ENCODE measurements around the gene CLIP2.

The CLIP2 gene

GRCh38 chr7:74272305-74273038 lies 16.7 kb upstream of the CLIP2 start:
- DNase-seq, result peak in 1 of 2 donors; percentile 27

- DNase-seq, result no peak
Measured at GRCh38 chr7:74275401-74275881, 13.8 kb upstream of the CLIP2 start.

DNA sequence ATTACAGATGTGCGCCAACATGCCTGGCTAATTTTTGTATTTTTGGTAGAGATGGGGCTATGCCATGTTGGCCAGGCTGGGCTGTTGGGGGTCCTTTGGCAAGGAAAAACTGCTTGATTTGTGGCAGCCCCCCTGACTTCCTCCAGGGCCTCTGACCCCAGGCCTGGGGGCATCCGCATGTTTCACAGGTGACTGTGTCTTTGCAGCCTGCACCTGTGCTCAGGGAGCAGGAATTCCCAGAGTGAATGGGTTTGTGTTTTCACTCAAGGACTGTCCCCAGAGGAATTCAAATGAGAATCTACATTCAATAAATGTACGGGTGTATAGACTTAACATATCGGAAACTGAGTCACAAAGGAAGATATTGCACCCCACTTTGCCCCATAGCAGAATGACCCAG lies 11.6 kb upstream of the CLIP2 start:
- no peak for DNase-seq

- no peak for DNase-seq
Measured at GRCh38 chr7:74280985-74281384, 8.2 kb upstream of the CLIP2 start.

- DNase-seq, result no peak
Measured at GRCh38 chr7:74282748-74283459, 6.3 kb upstream of the CLIP2 start.

- DNase-seq, result no peak
Measured at GRCh38 chr7:74283858-74284447, 5.3 kb upstream of the CLIP2 start.

DNA sequence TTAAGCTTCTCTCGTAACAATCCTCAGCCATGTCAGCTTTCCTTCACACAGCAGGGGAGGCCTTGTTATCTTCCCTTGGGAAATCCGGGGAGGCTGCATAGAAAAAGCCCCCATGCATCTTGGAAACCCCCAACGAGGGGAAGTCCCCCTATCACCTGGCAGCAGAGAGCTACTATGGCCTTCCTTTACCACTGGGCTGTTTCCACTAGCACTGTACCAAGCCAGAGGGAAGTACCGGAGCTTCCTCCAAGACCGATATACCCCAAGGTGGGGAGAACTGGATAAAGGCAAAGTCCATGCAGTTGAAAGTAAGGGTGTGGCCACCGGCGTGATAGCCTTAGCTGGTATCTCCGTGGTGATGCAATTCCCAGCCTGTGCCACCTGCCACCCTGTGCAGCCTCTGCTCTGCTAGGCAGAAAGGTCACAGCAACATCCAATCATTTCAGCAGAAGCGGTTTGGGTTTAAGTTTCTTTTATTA lies 4.4 kb upstream of the CLIP2 start:
- no peak for DNase-seq

GRCh38 chr7:74286131-74286530 lies 3.1 kb upstream of the CLIP2 start:
- DNase-seq, result no peak

DNA sequence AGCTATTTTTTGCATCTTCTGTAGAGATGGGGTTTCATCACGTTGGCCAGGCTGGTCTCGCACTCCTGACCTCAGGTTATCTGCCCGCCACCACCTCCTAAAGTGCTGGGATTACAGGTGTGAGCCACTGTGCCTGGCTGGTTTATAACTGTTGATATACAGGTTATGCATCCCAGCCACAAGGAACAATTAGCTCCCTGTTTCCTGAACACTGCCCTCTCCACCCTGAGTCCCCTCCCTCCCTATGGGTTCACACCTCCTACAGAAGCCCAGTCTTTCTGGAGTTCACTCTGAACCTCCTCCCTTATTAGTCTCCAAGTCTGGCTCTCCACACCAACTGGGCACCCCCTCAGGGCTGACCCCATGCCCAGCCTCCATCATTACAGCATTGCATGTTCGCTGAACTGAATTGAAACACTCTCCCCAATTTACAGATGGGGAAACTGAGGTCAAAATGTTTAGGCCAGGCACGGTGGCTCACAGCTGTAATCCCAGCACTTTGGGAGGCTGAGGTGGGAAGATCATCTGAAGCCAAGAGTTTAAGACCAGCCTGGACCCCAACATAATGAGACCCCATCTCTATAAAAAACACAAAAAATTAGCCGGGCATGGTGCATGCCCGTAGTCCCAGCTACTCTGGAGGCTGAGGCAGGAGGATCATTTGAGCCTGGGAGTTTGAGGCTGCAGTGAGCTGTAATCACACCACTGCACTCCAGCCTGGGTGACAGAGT lies 1.7 kb upstream of the CLIP2 start:
- no peak for DNase-seq

GRCh38 chr7:74288034-74288881 lies 949 bp upstream of the CLIP2 start:
- no peak for DNase-seq

DNA sequence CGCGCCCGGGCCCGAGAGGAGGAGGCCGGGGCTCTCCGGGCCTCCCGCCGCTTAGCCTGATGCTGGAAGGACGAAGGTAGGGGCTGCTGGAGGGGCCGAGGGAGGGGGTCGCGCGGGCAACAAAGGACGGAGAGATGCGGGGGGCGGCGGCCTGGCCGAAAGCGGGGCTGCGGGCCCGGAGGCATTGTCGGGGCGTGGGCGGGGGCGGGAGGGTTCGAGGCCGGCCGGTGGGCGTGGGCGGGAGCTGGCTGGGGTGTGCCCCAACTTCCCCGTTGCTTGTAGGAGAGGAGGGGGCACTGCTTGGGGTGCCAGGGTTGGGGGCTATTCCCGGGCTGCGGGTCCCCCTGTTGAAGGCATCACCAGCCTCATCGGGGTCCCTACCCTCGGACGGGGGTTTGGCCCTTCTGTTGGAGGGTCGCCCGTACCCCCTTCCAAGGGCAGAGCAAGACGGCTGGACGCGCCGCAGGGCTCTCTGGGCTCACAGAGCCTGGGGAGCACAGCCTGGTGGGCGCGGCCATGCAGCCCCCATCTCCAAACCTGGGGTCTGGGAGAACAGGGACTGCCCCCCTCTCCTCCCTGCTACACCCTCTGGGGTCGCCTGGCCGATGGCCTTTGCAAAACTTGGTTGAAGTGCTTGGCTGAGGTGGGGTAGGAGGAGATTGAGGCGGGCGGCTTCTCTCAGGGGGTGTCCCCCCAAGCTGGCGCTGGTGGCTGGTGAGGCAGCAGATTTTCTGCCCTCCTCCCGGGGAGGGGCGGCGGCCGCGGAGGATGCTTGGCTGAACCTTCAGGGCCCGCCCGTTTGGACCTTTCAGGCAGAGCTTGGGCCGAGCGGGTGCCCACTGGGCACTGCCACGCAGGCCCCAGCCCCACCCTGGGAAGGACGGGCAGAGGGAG lies 699 bp downstream of the CLIP2 start:
- peak; percentile 12 to 29 for DNase-seq

- DNase-seq, result no peak
Measured at GRCh38 chr7:74290553-74290950, 1.3 kb downstream of the CLIP2 start.

DNA sequence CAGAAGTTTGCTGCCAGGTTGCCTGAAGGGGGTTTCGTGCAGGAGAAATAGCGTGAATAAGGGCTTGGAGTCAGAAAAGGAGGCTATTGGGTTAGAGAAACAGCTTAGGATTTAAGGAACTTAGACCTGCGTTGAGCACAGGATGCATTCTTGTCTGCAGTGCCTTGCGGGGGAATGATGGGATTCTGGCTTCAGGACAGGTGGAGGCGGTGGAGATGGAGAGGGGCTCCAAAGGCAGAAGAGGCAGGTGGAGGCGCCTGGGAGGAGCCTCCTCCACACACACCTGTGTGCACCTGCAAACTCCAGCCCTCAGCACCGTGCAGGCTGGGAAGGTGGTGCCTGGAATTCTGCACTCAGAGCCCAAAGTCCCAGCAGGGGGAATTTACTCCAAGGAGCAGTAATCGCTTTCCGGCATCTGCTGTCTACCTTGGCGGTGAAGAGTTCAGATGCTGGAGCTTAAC lies 1.8 kb downstream of the CLIP2 start:
- no peak for DNase-seq

- no peak for DNase-seq
Measured at GRCh38 chr7:74291535-74291934, 2.3 kb downstream of the CLIP2 start.

GRCh38 chr7:74292757-74293576 lies 3.8 kb downstream of the CLIP2 start:
- DNase-seq, result no peak

- DNase-seq, result no peak
Measured at GRCh38 chr7:74293577-74293908, 4.3 kb downstream of the CLIP2 start.

DNA sequence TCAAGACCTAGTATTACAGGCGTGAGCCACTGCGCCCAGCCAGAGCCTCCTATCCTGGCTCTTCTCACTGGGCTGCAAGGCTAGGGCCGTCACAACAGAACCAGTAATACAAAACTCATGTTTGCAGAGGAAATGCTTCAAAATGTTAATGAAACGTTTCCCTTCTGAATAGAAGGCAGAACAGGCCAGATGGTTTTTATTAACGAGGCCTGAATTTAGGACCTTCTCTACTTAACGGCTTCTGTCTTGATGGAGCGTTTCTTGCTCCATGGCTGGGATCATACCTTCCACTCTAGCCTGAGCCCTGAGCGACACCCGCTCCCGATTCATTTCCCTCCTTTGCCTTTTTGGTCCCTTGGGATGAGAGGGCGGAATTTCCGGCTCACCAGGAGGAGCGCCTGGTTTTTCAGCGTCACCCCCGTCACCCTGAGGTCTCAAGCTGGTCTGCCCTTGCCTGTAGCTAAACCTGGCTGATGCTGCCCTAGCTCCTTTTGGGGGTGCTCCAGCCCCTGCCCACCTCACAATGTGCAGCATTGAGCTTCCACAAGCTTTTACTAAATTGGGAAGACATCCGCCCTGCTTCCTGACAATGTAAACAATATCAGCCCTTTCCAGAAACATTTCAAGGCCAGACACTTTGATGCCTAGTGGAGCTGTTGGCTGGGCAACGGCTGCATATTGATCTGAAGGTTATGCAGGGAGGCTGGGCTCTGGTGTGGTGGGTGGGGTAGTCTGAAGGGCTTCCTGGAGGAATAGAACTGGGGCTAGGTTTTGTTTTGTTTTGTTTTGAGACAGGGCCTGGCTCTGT lies 5.2 kb downstream of the CLIP2 start:
- DNase-seq, result no peak

DNA sequence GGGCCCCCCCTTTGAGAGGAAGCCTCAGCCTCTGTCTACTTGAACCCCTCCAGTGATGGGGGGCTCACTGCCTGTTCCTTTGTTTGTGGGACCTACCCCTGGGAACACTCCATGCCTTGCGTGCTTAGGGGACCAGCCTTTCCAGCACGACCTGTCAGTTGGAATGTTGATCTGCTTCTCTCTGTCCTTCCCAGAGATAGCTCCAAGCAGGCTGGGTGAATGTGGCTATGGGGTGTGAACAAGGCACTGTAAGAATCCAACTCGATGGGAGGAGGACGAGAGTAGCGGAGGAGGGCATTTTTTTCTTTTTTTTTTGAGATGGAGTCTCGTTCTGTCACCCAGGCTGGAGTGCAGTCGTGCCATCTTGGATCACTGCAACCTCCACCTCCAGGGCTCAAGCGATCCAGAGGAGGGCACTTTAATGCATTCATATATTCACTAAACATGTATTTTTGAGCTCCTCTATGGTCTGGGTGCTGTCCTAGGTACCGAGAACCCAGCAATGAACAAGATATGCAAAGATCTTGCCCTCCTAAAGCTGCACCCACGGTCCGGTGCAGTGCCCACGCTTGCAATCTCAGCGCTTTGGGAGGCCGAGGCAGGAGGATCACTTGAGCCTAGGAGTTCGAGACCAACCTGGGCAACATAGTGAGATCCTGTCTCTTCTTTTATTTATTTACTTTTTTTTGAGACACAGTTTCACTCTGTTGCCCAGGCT lies 8.5 kb downstream of the CLIP2 start:
- DNase-seq, result no peak

DNA sequence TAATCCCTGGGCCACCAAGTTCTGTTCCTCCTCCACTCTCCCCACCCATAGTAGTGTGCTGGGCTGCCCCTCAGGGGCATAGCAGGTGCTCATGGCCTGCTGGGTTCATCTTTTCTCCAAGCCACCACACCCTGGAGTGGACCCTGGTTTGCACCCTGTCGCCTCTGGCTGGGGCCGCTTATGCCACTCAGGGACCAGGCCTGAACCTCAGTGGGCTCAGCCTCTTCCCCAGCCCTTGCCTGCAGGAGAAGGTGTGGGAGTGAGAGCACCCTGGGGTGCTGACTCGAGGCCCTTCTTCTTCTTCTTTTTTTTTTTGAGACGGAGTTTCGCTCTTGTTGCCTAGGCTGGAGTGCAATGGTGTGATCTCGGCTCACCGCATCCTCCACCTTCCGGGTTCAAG lies 10.2 kb downstream of the CLIP2 start:
- DNase-seq, result no peak

All from stimulated activated CD4-positive, alpha-beta T cell treated with anti-CD3 and anti-CD28 coated beads, Interleukin-2, amount 100 ng/mL, for 24 hours (primary cell).